Measurements from ENCODE around the gene RHOJ.
"Not testable (repeated sequence)": the region's sequence is repeated elsewhere in the genome, so short reads cannot be mapped to it uniquely, and the experiment has no call there.

The RHOJ gene

GRCh38 chr14:63269561-63270225, 65.5 kb downstream of the RHOJ start:
- no peak for DNase-seq

GRCh38 chr14:63273129-63273528, 68.9 kb downstream of the RHOJ start:
- DNase-seq: no peak

- DNase-seq: no peak
Measured at GRCh38 chr14:63273717-63274655, 69.7 kb downstream of the RHOJ start.

GRCh38 chr14:63275611-63276010, 71.4 kb downstream of the RHOJ start:
- no peak for DNase-seq

- DNase-seq: no peak
Measured at GRCh38 chr14:63276016-63276415, 71.8 kb downstream of the RHOJ start.

GRCh38 chr14:63276492-63277342, 72.5 kb downstream of the RHOJ start:
- DNase-seq: peak; percentile 33

GRCh38 chr14:63277591-63278183, 73.4 kb downstream of the RHOJ start:
- DNase-seq: no peak

GRCh38 chr14:63279933-63280332, 75.7 kb downstream of the RHOJ start:
- DNase-seq: not testable (repeated sequence)

- peak; percentile 8 for DNase-seq
Measured at GRCh38 chr14:63282997-63283883, 79.0 kb downstream of the RHOJ start.

GRCh38 chr14:63283884-63284248, 79.6 kb downstream of the RHOJ start:
- DNase-seq: no peak

- DNase-seq: no peak
Measured at GRCh38 chr14:63286071-63286470, 81.8 kb downstream of the RHOJ start.

- no peak for DNase-seq
Measured at GRCh38 chr14:63287666-63288483, 83.6 kb downstream of the RHOJ start.

- no peak for DNase-seq
Measured at GRCh38 chr14:63288853-63289252, 84.6 kb downstream of the RHOJ start.

- no peak for DNase-seq
Measured at GRCh38 chr14:63290741-63291430, 86.6 kb downstream of the RHOJ start.

GRCh38 chr14:63292805-63293204, 88.6 kb downstream of the RHOJ start:
- no peak for DNase-seq

- DNase-seq: no peak
Measured at GRCh38 chr14:63295231-63295685, 91.0 kb downstream of the RHOJ start.

- no peak for DNase-seq
Measured at GRCh38 chr14:63296060-63296563, 91.9 kb downstream of the RHOJ start.

- DNase-seq: no peak
Measured at GRCh38 chr14:63297372-63298063, 93.3 kb downstream of the RHOJ start.

Data from CD4-positive, alpha-beta T cell treated with Interleukin-17A for 1 hour (primary cell).